ENCODE results near the gene MED9.
A peak's percentile ranks its signal among the peaks of the same experiment; 100 is the strongest.
"Not testable (repeated sequence)": the region's sequence is repeated elsewhere in the genome, so short reads cannot be mapped to it uniquely, and the experiment has no call there.

Gene MED9

DNA sequence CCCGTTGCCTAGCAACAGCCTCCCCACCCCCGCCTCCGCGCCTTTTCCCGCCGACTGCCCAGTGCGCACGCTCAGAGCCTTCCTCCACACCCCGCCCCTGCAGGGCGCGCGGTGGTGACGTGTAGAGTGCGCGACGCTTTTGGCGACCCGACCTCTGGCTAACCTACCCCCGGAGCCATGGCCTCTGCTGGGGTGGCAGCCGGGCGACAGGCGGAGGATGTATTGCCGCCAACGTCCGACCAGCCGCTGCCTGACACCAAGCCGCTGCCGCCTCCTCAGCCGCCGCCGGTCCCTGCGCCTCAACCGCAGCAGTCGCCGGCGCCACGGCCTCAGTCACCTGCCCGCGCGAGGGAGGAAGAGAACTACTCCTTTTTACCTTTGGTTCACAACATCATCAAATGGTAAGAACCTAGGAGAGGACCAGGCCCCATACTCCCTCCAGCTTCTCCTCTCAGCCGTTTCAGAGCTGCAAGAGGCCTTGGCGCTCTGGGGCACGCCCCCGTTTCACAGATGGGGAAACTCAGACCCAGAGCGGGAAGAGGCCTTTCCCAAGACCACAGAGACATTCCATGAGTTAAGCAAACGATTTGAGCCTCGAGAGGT, at the start of gene MED9:
Gene MED9 (plus strand): TSS at position 136 of the 603 bp plus-strand sequence. CDS start 42 bp downstream, at position 178.
- TF ChIP-seq, protein P1, sequence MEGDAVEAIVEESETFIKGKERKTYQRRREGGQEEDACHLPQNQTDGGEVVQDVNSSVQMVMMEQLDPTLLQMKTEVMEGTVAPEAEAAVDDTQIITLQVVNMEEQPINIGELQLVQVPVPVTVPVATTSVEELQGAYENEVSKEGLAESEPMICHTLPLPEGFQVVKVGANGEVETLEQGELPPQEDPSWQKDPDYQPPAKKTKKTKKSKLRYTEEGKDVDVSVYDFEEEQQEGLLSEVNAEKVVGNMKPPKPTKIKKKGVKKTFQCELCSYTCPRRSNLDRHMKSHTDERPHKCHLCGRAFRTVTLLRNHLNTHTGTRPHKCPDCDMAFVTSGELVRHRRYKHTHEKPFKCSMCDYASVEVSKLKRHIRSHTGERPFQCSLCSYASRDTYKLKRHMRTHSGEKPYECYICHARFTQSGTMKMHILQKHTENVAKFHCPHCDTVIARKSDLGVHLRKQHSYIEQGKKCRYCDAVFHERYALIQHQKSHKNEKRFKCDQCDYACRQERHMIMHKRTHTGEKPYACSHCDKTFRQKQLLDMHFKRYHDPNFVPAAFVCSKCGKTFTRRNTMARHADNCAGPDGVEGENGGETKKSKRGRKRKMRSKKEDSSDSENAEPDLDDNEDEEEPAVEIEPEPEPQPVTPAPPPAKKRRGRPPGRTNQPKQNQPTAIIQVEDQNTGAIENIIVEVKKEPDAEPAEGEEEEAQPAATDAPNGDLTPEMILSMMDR (IDR thresholded peaks at IDR 0.05; ENCODE audit: insufficient read depth, missing control alignments) = no peak
- DNase-seq (ENCODE audit: insufficient read length, low spot score) (peak; percentile 91), FAIRE-seq (no peak)

DNA sequence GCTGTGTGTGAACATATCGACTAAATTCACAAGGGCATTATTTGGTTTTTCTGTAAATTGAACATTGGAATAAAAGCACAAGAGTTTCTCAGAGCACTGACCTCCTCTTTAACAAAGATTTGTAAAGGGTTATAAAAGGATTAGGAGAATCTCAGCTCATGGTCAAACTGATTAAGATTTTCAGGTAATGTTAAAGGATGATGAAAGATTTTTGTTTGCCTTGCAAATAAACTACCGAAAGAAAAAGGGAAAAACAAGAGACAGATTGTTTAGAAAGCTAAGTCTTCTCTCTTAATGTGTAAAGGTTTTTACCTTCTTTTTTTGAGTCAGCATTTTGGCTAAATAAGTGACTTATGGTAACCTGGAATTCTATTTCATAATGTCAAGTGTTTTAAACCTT, 47.6 kb upstream of the MED9 start:
- DNase-seq (ENCODE audit: insufficient read length, low spot score) = no peak
- FAIRE-seq = peak; percentile 60

DNA sequence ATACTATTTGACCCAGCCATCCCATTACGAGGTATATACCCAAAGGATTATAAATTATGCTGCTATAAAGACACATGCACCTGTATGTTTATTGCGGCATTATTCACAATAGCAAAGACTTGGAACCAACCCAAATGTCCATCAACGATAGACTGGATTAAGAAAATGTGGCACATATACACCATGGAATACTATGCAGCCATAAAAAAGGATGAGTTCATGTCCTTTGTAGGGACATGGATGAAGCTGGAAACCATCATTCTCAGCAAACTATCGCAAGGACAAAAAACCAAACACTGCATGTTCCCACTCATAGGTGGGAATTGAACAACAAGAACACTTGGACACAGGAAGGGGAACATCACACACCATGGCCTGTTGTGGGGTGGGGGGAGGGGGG, 45.9 kb upstream of the MED9 start:
- not testable (repeated sequence) for DNase-seq (ENCODE audit: insufficient read length, low spot score); FAIRE-seq

More for the DNA sequence above, 47.6 kb upstream of the MED9 start:
- TF ChIP-seq, protein P1 (IDR thresholded peaks at IDR 0.05; ENCODE audit: insufficient read depth, missing control alignments) = no peak

GRCh38 chr17:17431605-17432004, 45.2 kb upstream of the MED9 start:
- FAIRE-seq (no peak), DNase-seq (ENCODE audit: insufficient read length, low spot score) (no peak)
- TF ChIP-seq, protein P1 (IDR thresholded peaks at IDR 0.05; ENCODE audit: insufficient read depth, missing control alignments) = no peak

GRCh38 chr17:17433000-17433703, 43.6 kb upstream of the MED9 start:
- no peak for DNase-seq (ENCODE audit: insufficient read length, low spot score)
- FAIRE-seq = no peak
- TF ChIP-seq, protein P1 (IDR thresholded peaks at IDR 0.05; ENCODE audit: insufficient read depth, missing control alignments) = no peak

DNA sequence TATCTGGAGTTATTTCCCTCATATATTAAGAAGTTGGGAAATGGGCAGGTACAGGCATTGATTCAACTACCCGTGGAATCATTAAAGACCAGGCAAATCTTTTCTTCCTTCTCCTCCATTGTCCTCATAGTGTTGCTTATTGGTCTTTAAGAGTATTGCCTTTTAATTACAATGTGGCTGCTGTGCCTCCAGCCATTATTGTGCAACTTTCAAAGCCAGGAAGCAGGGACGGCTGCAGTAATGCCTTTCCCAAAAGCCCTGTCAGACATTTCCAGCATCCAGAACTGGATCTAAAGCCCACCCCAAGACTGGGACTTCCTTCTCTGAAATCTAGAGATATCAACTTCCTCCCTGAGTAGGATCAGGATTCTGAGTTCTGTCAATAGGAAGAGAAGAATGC, 42.3 kb upstream of the MED9 start:
- DNase-seq (ENCODE audit: insufficient read length, low spot score) = no peak
- no peak for FAIRE-seq

DNA sequence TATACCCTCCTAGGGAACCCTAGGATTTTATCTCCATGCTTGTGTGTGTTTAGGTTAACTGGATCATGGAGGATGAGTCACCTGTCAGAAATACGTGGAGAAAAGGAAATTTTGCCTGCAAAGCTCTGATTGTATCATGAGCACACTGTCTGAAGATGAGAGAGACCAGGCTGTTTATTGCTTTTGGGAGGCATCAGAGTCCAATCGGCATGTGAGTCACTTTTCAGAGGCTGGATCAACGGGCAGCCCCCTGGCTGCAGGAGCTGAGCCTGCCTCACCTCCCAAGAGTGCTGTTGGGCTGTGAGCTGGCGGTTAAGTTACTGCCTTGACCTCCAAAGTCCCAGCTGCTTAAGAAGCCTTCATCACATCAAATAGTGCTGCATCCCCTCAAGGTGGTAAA, 41.5 kb upstream of the MED9 start:
- FAIRE-seq = no peak
- TF ChIP-seq, protein P1 (IDR thresholded peaks at IDR 0.05; ENCODE audit: insufficient read depth, missing control alignments) = no peak
- no peak for DNase-seq (ENCODE audit: insufficient read length, low spot score)

More for the DNA sequence above, 42.3 kb upstream of the MED9 start:
- TF ChIP-seq, protein P1 (IDR thresholded peaks at IDR 0.05; ENCODE audit: insufficient read depth, missing control alignments) = no peak

All from D721Med (cell line).